SK-N-SH (cell line): ENCODE measurements around the gene NDUFB2. TPM values are rescaled to one million over a fixed set of nuclear protein-coding genes. Genes with fewer than 3 reads are reported as not detected.

Source experiments
- CTCF ChIA-PET: fragments of 300-600, 350-600 bp; formaldehyde crosslinking; extraction: SDS; loops from one replicate; lab custom pipeline; 2021; lab: Yijun Ruan, JAX
- POLR2A ChIA-PET: fragments of 350-600 bp; sonication (Branson Sonifier 250); formaldehyde crosslinking; extraction: SDS; loops from one replicate; lab custom pipeline; 2020; ENCODE audit warnings: antibody characterized with exemption, inconsistent platforms; lab: Yijun Ruan, JAX
- DNase-seq: peaks from one replicate; pipeline ENCODE4 v3.0.0; 2012
- H2AFZ ChIP-seq: fragments of 200-600 bp; sonication (generic); 2 replicates; pipeline ENCODE4 v1.8.1; 2016; ENCODE audit warnings: antibody characterized with exemption, mild to moderate bottlenecking, low read depth
- H3F3A ChIP-seq: fragments of 200-600 bp; sonication (generic); replicated peaks from 2 replicates; pipeline ENCODE3; 2016; ENCODE audit warnings: antibody characterized with exemption, mild to moderate bottlenecking; ENCODE audit not compliant: insufficient read depth
- H3K27ac ChIP-seq, 2 experiments: fragments of 200-500 bp in 1 of 2; fragments of 200-600 bp in 1 of 2; sonication (Bioruptor generic) in 1 of 2; sonication (generic), shearing (Covaris generic) in 1 of 2; 2 replicates each; pipeline versions ENCODE4 v1.5.1 to v1.6.1; 2014 to 2016; ENCODE audit warnings: low read depth in 2 of 2, inconsistent platforms in 1 of 2, low read length in 1 of 2, mild to moderate bottlenecking in 1 of 2, mixed read lengths in 1 of 2
- H3K27me3 ChIP-seq: fragments of 200-600 bp; sonication (generic), shearing (Covaris generic); 2 replicates; pipeline ENCODE4 v1.6.1; 2016; ENCODE audit warnings: mixed run types; ENCODE audit not compliant: insufficient read depth
- H3K36me3 ChIP-seq, 2 experiments: fragments of 200-500 bp in 1 of 2; fragments of 200-600 bp in 1 of 2; sonication (Bioruptor generic) in 1 of 2; sonication (generic) in 1 of 2; replicated peaks in 1 of 2; 2 replicates each; pipeline versions ENCODE3 to v1.5.1; 2014 to 2016; ENCODE audit warnings: low read length in 1 of 2, mild to moderate bottlenecking in 1 of 2; ENCODE audit not compliant: insufficient read depth in 2 of 2, control insufficient read depth in 1 of 2
- H3K4me1 ChIP-seq, 2 experiments: fragments of 200-500 bp in 1 of 2; fragments of 200-600 bp in 1 of 2; sonication (Bioruptor generic) in 1 of 2; sonication (generic), shearing (Covaris generic) in 1 of 2; 2 replicates each; pipeline versions ENCODE4 v1.5.1 to v1.6.1; 2014 to 2016; ENCODE audit warnings: low read depth in 1 of 2, low read length in 1 of 2, mixed run types in 1 of 2; ENCODE audit not compliant: insufficient read depth in 2 of 2, control insufficient read depth in 1 of 2
- H3K4me2 ChIP-seq: fragments of 200-600 bp; sonication (generic), shearing (Covaris generic); 2 replicates; pipeline ENCODE4 v1.6.1; 2017; ENCODE audit warnings: mixed run types
- H3K4me3 ChIP-seq, 2 experiments: fragments of 200-500 bp in 1 of 2; fragments of 200-600 bp in 1 of 2; sonication (Bioruptor generic) in 1 of 2; sonication (generic), shearing (Covaris generic) in 1 of 2; 2 replicates each; pipeline versions ENCODE4 v1.5.1 to v1.8.1; 2014 to 2016; ENCODE audit warnings: low read depth in 2 of 2, inconsistent platforms in 1 of 2, low read length in 1 of 2, mild to moderate bottlenecking in 1 of 2, mixed read lengths in 1 of 2, moderate library complexity in 1 of 2
- H3K79me2 ChIP-seq: fragments of 200-600 bp; sonication (generic); 2 replicates; pipeline ENCODE4 v1.8.1; 2017; ENCODE audit warnings: mild to moderate bottlenecking; ENCODE audit not compliant: insufficient read depth
- H3K9ac ChIP-seq: fragments of 200-600 bp; sonication (generic); 2 replicates; pipeline ENCODE4 v1.6.1; 2017; ENCODE audit warnings: mixed run types
- H3K9me2 ChIP-seq: fragments of 200-600 bp; sonication (generic); 2 replicates; pipeline ENCODE4 v1.6.1; 2017; ENCODE audit warnings: mixed run types
- H3K9me3 ChIP-seq: fragments of 200-600 bp; sonication (generic); 2 replicates; pipeline ENCODE4 v1.6.1; 2017; ENCODE audit warnings: mixed run types, mild to moderate bottlenecking, moderate library complexity
- H4K20me1 ChIP-seq: fragments of 200-600 bp; sonication (generic); 2 replicates; pipeline ENCODE4 v1.6.1; 2017; ENCODE audit warnings: mild to moderate bottlenecking, mixed run types; ENCODE audit not compliant: insufficient read depth
- CTCF ChIP-seq: fragments of 200-600 bp; sonication (generic); IDR thresholded peaks from 2 replicates; pipeline ENCODE4 v1.6.1; 2017; ENCODE audit warnings: antibody characterized with exemption, mild to moderate bottlenecking, moderate library complexity
- ELF1 ChIP-seq: IDR thresholded peaks from 2 replicates; pipeline ENCODE4 v1.4.0; 2012
- EP300 ChIP-seq, 2 experiments: IDR thresholded peaks; 2 replicates each; pipeline versions ENCODE4 v1.4.0 to v1.6.1; 2012; ENCODE audit warnings: borderline replicate concordance in 1 of 2, low read depth in 1 of 2, low read length in 1 of 2
- FOXJ3 ChIP-seq: sonication (generic); formaldehyde crosslinking; IDR thresholded peaks from 2 replicates; pipeline ENCODE4 v1.5.1; 2020; ENCODE audit warnings: mild to moderate bottlenecking, missing genetic modification reagents
- FOXM1 ChIP-seq: IDR thresholded peaks from 2 replicates; pipeline ENCODE4 v1.4.0; 2012; ENCODE audit warnings: low read depth, mild to moderate bottlenecking
- GABPA ChIP-seq: IDR thresholded peaks from 2 replicates; pipeline ENCODE4 v1.4.0; 2012; ENCODE audit warnings: low read depth, mild to moderate bottlenecking
- GATA2 ChIP-seq: sonication (generic); formaldehyde crosslinking; IDR thresholded peaks from 2 replicates; pipeline ENCODE4 v1.5.0; 2020; ENCODE audit warnings: mild to moderate bottlenecking, missing genetic modification reagents
- JUND ChIP-seq: IDR thresholded peaks from 2 replicates; pipeline ENCODE4 v1.4.0; 2012
- MAX ChIP-seq: IDR thresholded peaks from 2 replicates; pipeline ENCODE4 v1.4.0; 2012; ENCODE audit warnings: low read depth
- MEF2A ChIP-seq: IDR thresholded peaks from 2 replicates; pipeline ENCODE4 v1.4.0; 2012; ENCODE audit warnings: low read depth, borderline replicate concordance
- NFIC ChIP-seq: IDR thresholded peaks from 2 replicates; pipeline ENCODE4 v1.4.0; 2012; ENCODE audit warnings: borderline replicate concordance
- POLR2AphosphoS5 ChIP-seq: IDR thresholded peaks from 2 replicates; pipeline ENCODE4 v1.6.1; 2012; ENCODE audit warnings: low read depth, low read length
- RAD21 ChIP-seq: IDR thresholded peaks from 2 replicates; pipeline ENCODE4 v1.6.1; 2012; ENCODE audit warnings: mild to moderate bottlenecking, low read length
- RCOR1 ChIP-seq: fragments of 150-350 bp; IDR thresholded peaks from 2 replicates; pipeline ENCODE4 v1.6.1; 2017; ENCODE audit warnings: antibody characterized with exemption, low read length
- RFX5 ChIP-seq: IDR thresholded peaks from 2 replicates; pipeline ENCODE4 v1.6.1; 2012; ENCODE audit warnings: mild to moderate bottlenecking, improper control_type of control experiment, low read length
- YY1 ChIP-seq: IDR thresholded peaks from 2 replicates; pipeline ENCODE4 v1.4.0; 2012; ENCODE audit warnings: low read depth, mild to moderate bottlenecking
- WGBS: methylation state at CpG from one replicate; pipeline ENCODE4 v1.1.6; 2017; ENCODE audit warnings: low lambda C conversion rate; 5-methylcytosine and 5-hydroxymethylcytosine counted together
- polyA plus RNA-seq, 3 experiments: library from polyadenylated mRNA; depleted of rRNA; stranded (reverse); fragments of >200 nt; gene quantifications; 2 replicates each; pipeline ENCODE4 v1.2.3, GENCODE V29; 2012

The NDUFB2 gene
- polyA plus RNA-seq, 1 of the 3 experiments (the other 2 are of a cell fraction): 1,214 TPM

- 98% methylated on average over 9 of the region's 9 CpGs for WGBS
- H3K27me3 ChIP-seq: no peaks in the 10 kb centered on the region
- no peak overlapping the region for H3K27ac ChIP-seq
- no peak overlapping the region for H3K4me3 ChIP-seq
- H3K4me2 ChIP-seq: no peak overlapping the region
- peaks cover 0 to 5% of the 10 kb centered on the region in 2 experiments; a peak in 1 of 4 replicates for H3K4me1 ChIP-seq
- H4K20me1 ChIP-seq: no peaks in the 10 kb centered on the region
- H3K36me3 ChIP-seq: peaks cover 0 to 10% of the 10 kb centered on the region in 2 experiments
- H3K79me2 ChIP-seq: no peaks in the 10 kb centered on the region
- H3F3A ChIP-seq: no peaks in the 10 kb centered on the region
- H3K9me3 ChIP-seq: no peaks in the 10 kb centered on the region
- no peak overlapping the region for H3K9ac ChIP-seq
- POLR2A ChIA-PET: no interaction called here
- no peaks in the 10 kb centered on the region for H3K9me2 ChIP-seq
- CTCF ChIA-PET: interaction anchor here (1.3 to 2.0 kb wide), 2 partner anchors 26 to 333 kb away, joined by 5 to 6 read pairs; no protein-coding TSS in a partner anchor
- H2AFZ ChIP-seq: no peak overlapping the region
- no peak for DNase-seq
- TF ChIP-seq GATA2 (CRISPR knock-in tag) (no peak), JUND (no peak), NFIC (no peak), POLR2AphosphoS5 (no peak), FOXJ3 (CRISPR knock-in tag) (no peak), CTCF (no peak), YY1 (no peak), MAX (no peak), RAD21 (no peak), ELF1 (no peak)
Observed at GRCh38 chr7:140679186-140679585, 17.3 kb upstream of the NDUFB2 start.

- Histone ChIP-seq H3K36me3 (peaks cover 0 to 10% of the 10 kb centered on the region in 2 experiments), H3K9me2 (no peaks in the 10 kb centered on the region), H3K9me3 (no peaks in the 10 kb centered on the region), H3K4me1 (no peaks in the 10 kb centered on the region), H3K79me2 (no peaks in the 10 kb centered on the region), H4K20me1 (no peaks in the 10 kb centered on the region), H3K9ac (no peak overlapping the region), H3K4me3 (no peak overlapping the region), H3K4me2 (no peak overlapping the region), H3K27me3 (no peaks in the 10 kb centered on the region), H3K27ac (no peak overlapping the region), H2AFZ (no peak overlapping the region), H3F3A (no peaks in the 10 kb centered on the region)
- ChIA-PET POLR2A (no interaction called here), CTCF (interaction anchor here (0.5 to 1.0 kb wide), 2 partner anchors 17 to 28 kb away, joined by 3 read pairs; no protein-coding TSS in a partner anchor)
- TF ChIP-seq EP300 (IDR thresholded peaks at IDR 0.05; ENCODE audit: borderline replicate concordance in 1 of 2, low read depth in 1 of 2, low read length in 1 of 2): no peak
- TF ChIP-seq MAX: no peak
- no peak for TF ChIP-seq NFIC
- TF ChIP-seq FOXJ3 (CRISPR knock-in tag): no peak
- TF ChIP-seq RFX5: no peak
- no peak for TF ChIP-seq FOXM1
- no peak for TF ChIP-seq GABPA
- TF ChIP-seq RCOR1: no peak
- no peak for TF ChIP-seq YY1
- no peak for TF ChIP-seq MEF2A
- TF ChIP-seq CTCF: no peak
- WGBS: 90% methylated on average over 7 of the region's 7 CpGs
- DNase-seq: no peak
Observed at GRCh38 chr7:140680886-140681285, 15.6 kb upstream of the NDUFB2 start.
